SK-N-SH (cell line): ENCODE data around the gene ZNF337.

Source experiments
- CHD2 ChIP-seq: fragments of 150-350 bp; IDR thresholded peaks from 2 replicates; pipeline ENCODE4 v1.6.1; 2018; ENCODE audit warnings: low read length; ENCODE audit not compliant: partially characterized antibody
- CTCF ChIP-seq: fragments of 200-600 bp; sonication (generic); IDR thresholded peaks from 2 replicates; pipeline ENCODE4 v1.6.1; 2017; ENCODE audit warnings: antibody characterized with exemption, mild to moderate bottlenecking, moderate library complexity
- EP300 ChIP-seq, 2 experiments: IDR thresholded peaks; 2 replicates each; pipeline versions ENCODE4 v1.4.0 to v1.6.1; 2012; ENCODE audit warnings: borderline replicate concordance in 1 of 2, low read depth in 1 of 2, low read length in 1 of 2
- FOXJ3 ChIP-seq: sonication (generic); formaldehyde crosslinking; IDR thresholded peaks from 2 replicates; pipeline ENCODE4 v1.5.1; 2020; ENCODE audit warnings: mild to moderate bottlenecking, missing genetic modification reagents
- FOXM1 ChIP-seq: IDR thresholded peaks from 2 replicates; pipeline ENCODE4 v1.4.0; 2012; ENCODE audit warnings: low read depth, mild to moderate bottlenecking
- GABPA ChIP-seq: IDR thresholded peaks from 2 replicates; pipeline ENCODE4 v1.4.0; 2012; ENCODE audit warnings: low read depth, mild to moderate bottlenecking
- MAX ChIP-seq: IDR thresholded peaks from 2 replicates; pipeline ENCODE4 v1.4.0; 2012; ENCODE audit warnings: low read depth
- MEF2A ChIP-seq: IDR thresholded peaks from 2 replicates; pipeline ENCODE4 v1.4.0; 2012; ENCODE audit warnings: low read depth, borderline replicate concordance
- POLR2AphosphoS5 ChIP-seq: IDR thresholded peaks from 2 replicates; pipeline ENCODE4 v1.6.1; 2012; ENCODE audit warnings: low read depth, low read length
- REST ChIP-seq: IDR thresholded peaks from 2 replicates; pipeline ENCODE4 v1.6.1; 2012; ENCODE audit warnings: mild to moderate bottlenecking, low read depth, low read length, moderate library complexity
- SIN3A ChIP-seq: IDR thresholded peaks from 2 replicates; pipeline ENCODE4 v1.6.1; 2012; ENCODE audit warnings: low read depth, mild to moderate bottlenecking, low read length, moderate library complexity, borderline replicate concordance
- USF2 ChIP-seq: fragments of 150-350 bp; IDR thresholded peaks from 2 replicates; pipeline ENCODE4 v1.6.1; 2017; ENCODE audit warnings: antibody characterized with exemption, low read length, low read depth, borderline replicate concordance
- YY1 ChIP-seq: IDR thresholded peaks from 2 replicates; pipeline ENCODE4 v1.4.0; 2012; ENCODE audit warnings: low read depth, mild to moderate bottlenecking
- ZBTB33 ChIP-seq: IDR thresholded peaks from 2 replicates; pipeline ENCODE4 v1.4.0; 2012; ENCODE audit warnings: low read depth, borderline replicate concordance

GRCh38 chr20:25720285-25720684, 23.6 kb upstream of the ZNF337 start:
- TF ChIP-seq POLR2AphosphoS5 (no peak), CTCF (no peak), USF2 (no peak), REST (no peak), FOXJ3 (CRISPR knock-in tag) (no peak), EP300 (IDR thresholded peaks at IDR 0.05; ENCODE audit: borderline replicate concordance in 1 of 2, low read depth in 1 of 2, low read length in 1 of 2) (no peak), GABPA (no peak), FOXM1 (no peak), YY1 (no peak), ZBTB33 (no peak), SIN3A (no peak), MEF2A (no peak), CHD2 (no peak), MAX (no peak)
